H9 (cell line): ENCODE data around the gene RAB6B. TPM values are rescaled to one million over a fixed set of nuclear protein-coding genes. Genes with fewer than 3 reads are reported as not detected.

Source experiments
- DNase-seq: peaks from one replicate; pipeline ENCODE4 v3.0.0-alpha.2; 2017
- H2AFZ ChIP-seq: one replicate; pipeline ENCODE4 v1.6.1; 2013; ENCODE audit warnings: mild to moderate bottlenecking, low read length, control low read depth, moderate library complexity
- H2AK5ac ChIP-seq: 2 replicates; pipeline ENCODE4 v1.6.1; 2013; ENCODE audit warnings: low read length, control low read depth, mixed read lengths; ENCODE audit not compliant: insufficient read length
- H2BK120ac ChIP-seq: one replicate; pipeline ENCODE4 v1.6.1; 2013; ENCODE audit warnings: low read depth, mild to moderate bottlenecking, low read length, control low read depth, inconsistent platforms; ENCODE audit not compliant: poor library complexity, severe bottlenecking
- H2BK12ac ChIP-seq: 2 replicates; pipeline ENCODE4 v1.6.1; 2013; ENCODE audit warnings: low read length, control low read depth, mixed read lengths, low read depth; ENCODE audit not compliant: insufficient read length
- H2BK15ac ChIP-seq: 2 replicates; pipeline ENCODE4 v1.6.1; 2013; ENCODE audit warnings: low read depth, low read length, control low read depth
- H2BK20ac ChIP-seq: one replicate; pipeline ENCODE4 v1.6.1; 2013; ENCODE audit warnings: low read depth, mild to moderate bottlenecking, low read length, control low read depth, inconsistent platforms; ENCODE audit not compliant: poor library complexity, severe bottlenecking
- H2BK5ac ChIP-seq: 2 replicates; pipeline ENCODE4 v1.6.1; 2013; ENCODE audit warnings: low read length, control low read depth, mixed read lengths; ENCODE audit not compliant: insufficient read length
- H3K14ac ChIP-seq: 2 replicates; pipeline ENCODE4 v1.6.1; 2013; ENCODE audit warnings: low read length, control low read depth; ENCODE audit not compliant: insufficient read depth
- H3K18ac ChIP-seq: 2 replicates; pipeline ENCODE4 v1.6.1; 2013; ENCODE audit warnings: low read depth, mild to moderate bottlenecking, mixed read lengths, low read length, control low read depth; ENCODE audit not compliant: insufficient read length
- H3K23ac ChIP-seq: 2 replicates; pipeline ENCODE4 v1.6.1; 2013; ENCODE audit warnings: low read length, control low read depth, mixed read lengths, low read depth; ENCODE audit not compliant: insufficient read length
- H3K23me2 ChIP-seq: 2 replicates; pipeline ENCODE4 v1.6.1; 2013; ENCODE audit warnings: low read depth, mild to moderate bottlenecking, mixed read lengths, low read length, control low read depth; ENCODE audit not compliant: insufficient read length, poor library complexity, severe bottlenecking
- H3K27ac ChIP-seq: 2 replicates; pipeline ENCODE4 v1.5.1; 2013; ENCODE audit warnings: low read length, control low read depth, mixed read lengths, low read depth; ENCODE audit not compliant: insufficient read length
- H3K27me3 ChIP-seq: 2 replicates; pipeline ENCODE4 v1.6.1; 2013; ENCODE audit warnings: low read length, control low read depth, inconsistent platforms; ENCODE audit not compliant: insufficient read depth
- H3K4ac ChIP-seq: 2 replicates; pipeline ENCODE4 v1.6.1; 2013; ENCODE audit warnings: low read depth, mild to moderate bottlenecking, control low read depth, inconsistent platforms, low read length, moderate library complexity
- H3K4me1 ChIP-seq: 2 replicates; pipeline ENCODE4 v1.6.1; 2013; ENCODE audit warnings: low read length, control low read depth, inconsistent platforms; ENCODE audit not compliant: insufficient read depth
- H3K4me2 ChIP-seq: 2 replicates; pipeline ENCODE4 v1.6.1; 2013; ENCODE audit warnings: low read length, control low read depth, mixed read lengths; ENCODE audit not compliant: insufficient read length, insufficient read depth
- H3K56ac ChIP-seq: 2 replicates; pipeline ENCODE4 v1.6.1; 2013; ENCODE audit warnings: low read depth, mild to moderate bottlenecking, mixed read lengths, low read length, control low read depth; ENCODE audit not compliant: insufficient read length
- H3K79me1 ChIP-seq: 2 replicates; pipeline ENCODE4 v1.6.1; 2013; ENCODE audit warnings: low read depth, mild to moderate bottlenecking, moderate library complexity, low read length, control low read depth, inconsistent platforms; ENCODE audit not compliant: insufficient read depth, poor library complexity, severe bottlenecking
- H3K79me2 ChIP-seq: 2 replicates; pipeline ENCODE4 v1.6.1; 2013; ENCODE audit warnings: low read length, control low read depth, inconsistent platforms; ENCODE audit not compliant: insufficient read depth
- H3K9ac ChIP-seq: 2 replicates; pipeline ENCODE4 v1.6.1; 2013; ENCODE audit warnings: low read length, control low read depth, mixed read lengths; ENCODE audit not compliant: insufficient read length; ENCODE audit errors: extremely low read depth
- H3K9me3 ChIP-seq: one replicate; pipeline ENCODE4 v1.6.1; 2013; ENCODE audit warnings: low read depth, low read length, inconsistent platforms; ENCODE audit not compliant: control insufficient read depth
- H3T11ph ChIP-seq: one replicate; pipeline ENCODE4 v1.6.1; 2013; ENCODE audit warnings: mild to moderate bottlenecking, low read length, control low read depth, inconsistent platforms
- H4K20me1 ChIP-seq: one replicate; pipeline ENCODE4 v1.6.1; 2013; ENCODE audit not compliant: control insufficient read depth, insufficient read length, insufficient read depth
- H4K5ac ChIP-seq: 2 replicates; pipeline ENCODE4 v1.6.1; 2013; ENCODE audit warnings: low read depth, mild to moderate bottlenecking, mixed read lengths, low read length, control low read depth; ENCODE audit not compliant: insufficient read length
- H4K8ac ChIP-seq: replicated peaks from 2 replicates; pipeline ENCODE4 v1.6.1; 2013; ENCODE audit warnings: low read length, control low read depth, mixed read lengths, low read depth; ENCODE audit not compliant: insufficient read length
- H4K91ac ChIP-seq: 2 replicates; pipeline ENCODE4 v1.6.1; 2013; ENCODE audit warnings: low read depth, mild to moderate bottlenecking, moderate library complexity, mixed read lengths, low read length, control low read depth; ENCODE audit not compliant: insufficient read length
- H3K27ac Mint-ChIP-seq, 3 experiments: 2 replicates in 2 of 3; 3 replicates in 1 of 3; pipeline ENCODE4 v1.8.0; 2020 to 2021; ENCODE audit warnings: mixed read lengths in 3 of 3, mild to moderate bottlenecking in 1 of 3, moderate library complexity in 1 of 3
- H3K27me3 Mint-ChIP-seq: 2 replicates; pipeline ENCODE4 v1.8.0; 2021; ENCODE audit warnings: low read depth, mild to moderate bottlenecking, moderate library complexity, mixed read lengths
- H3K36me3 Mint-ChIP-seq, 3 experiments: 2 replicates in 2 of 3; 3 replicates in 1 of 3; pipeline ENCODE4 v1.8.0; 2020 to 2021; ENCODE audit warnings: low read depth in 3 of 3, mixed read lengths in 3 of 3; ENCODE audit not compliant: insufficient read depth in 1 of 3
- H3K4me1 Mint-ChIP-seq, 2 experiments: 2 replicates each; pipeline ENCODE4 v1.8.0; 2020; ENCODE audit warnings: mixed read lengths in 2 of 2
- H3K4me3 Mint-ChIP-seq, 2 experiments: 2 replicates in 1 of 2; 3 replicates in 1 of 2; pipeline ENCODE4 v1.8.0; 2020 to 2021; ENCODE audit warnings: mild to moderate bottlenecking in 2 of 2, mixed read lengths in 2 of 2, moderate library complexity in 1 of 2
- H3K9me3 Mint-ChIP-seq, 2 experiments: 2 replicates in 1 of 2; 3 replicates in 1 of 2; pipeline ENCODE4 v1.8.0; 2020; ENCODE audit warnings: mild to moderate bottlenecking in 2 of 2, mixed read lengths in 2 of 2, moderate library complexity in 1 of 2
- CTCF ChIP-seq: fragments of 200-600 bp; sonication (generic); conservative IDR thresholded peaks from 3 replicates; pipeline ENCODE4 v1.8.0; 2021; ENCODE audit warnings: antibody characterized with exemption, mild to moderate bottlenecking
- WGBS: extraction: QIAGEN DNeasy Blood & Tissue Kit; methylation state at CpG from one replicate; pipeline ENCODE4 v1.1.7; 2013; ENCODE audit warnings: missing lambda C conversion rate, low lambda C conversion rate, mixed read lengths; ENCODE audit not compliant: insufficient read length; ENCODE audit errors: extremely low coverage; 5-methylcytosine and 5-hydroxymethylcytosine counted together
- total RNA-seq: library from RNA; stranded (reverse); gene quantifications from 2 replicates; pipeline ENCODE4 v1.2.1, GENCODE V29; 2021

RAB6B gene
- total RNA-seq, 1 experiment from 2014 or later: 12.3 TPM

GRCh38 chr3:133937061-133937686 lies 41.5 kb upstream of the RAB6B start:
- Histone ChIP-seq H3T11ph (no peak overlapping the region), H4K91ac (no peak overlapping the region), H2AK5ac (no peak overlapping the region), H3K27me3 (no peaks in the 10 kb centered on the region), H3K79me2 (no peaks in the 10 kb centered on the region), H2BK12ac (no peak overlapping the region), H3K4ac (no peak overlapping the region), H3K9ac (no peak overlapping the region), H3K23me2 (no peaks in the 10 kb centered on the region), H4K8ac (no peak overlapping the region), H3K4me1 (no peaks in the 10 kb centered on the region), H4K5ac (no peak overlapping the region), H3K14ac (no peak overlapping the region), H3K23ac (no peak overlapping the region), H3K56ac (no peak overlapping the region), H2BK120ac (no peak overlapping the region), H2BK20ac (no peak overlapping the region), H2AFZ (no peak overlapping the region), H2BK15ac (no peak overlapping the region), H3K79me1 (no peaks in the 10 kb centered on the region), H3K9me3 (no peaks in the 10 kb centered on the region), H4K20me1 (no peaks in the 10 kb centered on the region), H3K4me2 (no peak overlapping the region), H3K27ac (no peak overlapping the region), H3K18ac (no peak overlapping the region), H2BK5ac (no peak overlapping the region)
- Mint-ChIP-seq H3K4me1 (peaks cover 6 to 18% of the 10 kb centered on the region in 2 experiments), H3K27me3 (no peaks in the 10 kb centered on the region), H3K36me3 (no peaks in the 10 kb centered on the region; a peak in 1 of 7 replicates), H3K27ac (peak overlapping the region in 1 of 3 experiments; percentile 15; a peak in 1 of 7 replicates), H3K9me3 (peaks cover 0 to 2% of the 10 kb centered on the region in 2 experiments; a peak in 1 of 5 replicates), H3K4me3 (no peak overlapping the region)
- no CpG with 5 or more reads among the region's 8 CpGs for WGBS
- peak; percentile 22 for DNase-seq
- TF ChIP-seq CTCF: no peak
